ENCODE data around the gene SCARF1.

The SCARF1 gene

DNA sequence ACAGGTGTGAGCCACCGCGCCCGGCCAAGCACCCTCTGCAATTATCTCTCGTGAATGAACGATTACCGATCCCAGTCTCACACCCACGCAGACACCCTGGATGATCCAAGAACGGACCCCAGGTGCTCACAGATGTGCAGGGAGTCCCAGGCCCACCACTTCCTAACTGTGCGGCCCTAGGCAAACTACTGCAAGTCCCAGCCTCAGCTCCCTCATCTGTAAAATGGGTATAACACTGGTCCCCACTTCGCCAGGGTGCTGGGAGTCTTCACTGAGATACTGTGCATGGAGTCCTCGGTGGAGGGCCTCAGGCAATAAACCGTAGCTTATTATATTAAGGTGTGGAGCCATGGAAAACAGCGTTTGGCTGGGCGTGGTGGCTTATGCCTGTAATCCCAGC, 61.4 kb downstream of the SCARF1 start:
- no peak for TF ChIP-seq TAF1 (IDR thresholded peaks at IDR 0.05; ENCODE audit: low read depth, low read length)
- TF ChIP-seq PAX5 (IDR thresholded peaks at IDR 0.05; ENCODE audit: insufficient read depth, low read length, severe bottlenecking), result no peak
- TF ChIP-seq SPI1 (IDR thresholded peaks at IDR 0.05; ENCODE audit: low read depth, low read length), result no peak
- FAIRE-seq (no peak), DNase-seq (ENCODE audit: insufficient read length, low spot score) (no peak)
